Retina (tissue), 1 donor: Measurements from ENCODE around the gene PDZD4.

Experiments
- DNase-seq: peaks from one replicate; pipeline ENCODE4 v3.0.0-alpha.2; 2016

The PDZD4 gene

GRCh38 chrX:153782313-153782712 lies 48.0 kb downstream of the PDZD4 start:
- DNase-seq = no peak

- no peak for DNase-seq
Observed at GRCh38 chrX:153781428-153782047, 48.8 kb downstream of the PDZD4 start.

- DNase-seq = no peak
Observed at GRCh38 chrX:153780678-153781427, 49.5 kb downstream of the PDZD4 start, which contains the start of gene SRPK3. Gene SRPK3, plus strand, starts transcription at chrX:153781041. Its CDS starts 46 bp downstream, at chrX:153781087.

DNA sequence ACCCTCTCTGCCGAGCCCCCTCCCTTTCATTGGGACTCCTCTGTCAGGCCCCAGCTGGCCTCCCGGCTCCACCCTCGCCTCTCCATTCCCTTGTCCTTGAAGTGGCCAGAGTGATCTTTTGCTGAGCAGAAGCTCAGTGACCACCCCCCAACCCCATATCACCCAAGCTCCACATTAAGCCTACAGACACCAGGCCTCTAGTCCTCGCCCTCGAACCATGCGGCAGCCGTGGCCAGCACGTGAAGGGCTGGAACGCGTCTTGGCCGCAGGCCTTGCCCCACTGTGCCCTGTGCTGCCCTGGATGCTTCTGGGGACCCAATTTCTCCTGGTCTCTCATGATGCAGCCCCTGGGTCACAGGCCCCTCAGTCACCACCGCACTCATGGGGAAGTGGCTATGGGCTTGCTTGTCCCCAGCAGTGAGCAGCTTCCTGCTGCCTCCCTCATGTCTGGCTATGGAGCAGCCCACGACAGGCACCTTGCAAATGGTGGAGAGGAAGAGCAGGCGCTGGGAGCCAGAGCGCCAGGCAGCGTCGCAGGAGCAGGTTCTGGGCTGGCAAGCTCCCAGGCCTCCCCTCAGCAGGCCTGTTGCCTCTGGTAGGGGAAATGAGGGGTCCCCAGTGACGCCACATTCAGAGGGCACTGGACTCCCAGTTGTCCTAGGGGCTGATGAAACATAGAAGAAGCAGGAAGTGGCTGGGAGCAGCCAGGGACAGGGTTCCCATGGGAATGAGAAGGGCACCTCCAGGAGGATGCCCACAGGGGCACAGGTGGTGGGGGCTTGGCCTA lies 50.3 kb downstream of the PDZD4 start:
- no peak for DNase-seq

DNA sequence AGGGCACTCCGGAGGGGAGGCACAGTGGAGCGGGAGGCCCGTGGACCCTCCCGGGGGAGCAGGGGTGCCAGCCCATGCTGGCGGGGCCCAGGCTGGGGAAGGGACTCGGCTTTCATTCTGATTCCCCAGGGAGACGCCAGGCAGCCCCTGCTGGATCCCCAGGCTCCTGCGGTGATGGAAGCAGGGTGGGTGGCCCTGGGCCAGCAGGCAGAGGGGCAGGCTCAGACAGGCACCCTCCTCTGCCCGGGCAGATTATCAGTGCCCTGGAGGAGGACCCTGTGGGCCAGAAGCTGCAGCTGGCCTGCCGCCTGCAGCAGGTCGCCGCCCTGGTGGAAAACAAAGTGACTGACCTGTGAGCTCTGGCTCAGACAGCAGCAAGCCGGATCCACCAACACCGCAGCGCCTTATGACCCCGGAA lies 51.7 kb downstream of the PDZD4 start:
- DNase-seq = no peak

- DNase-seq = no peak
Observed at GRCh38 chrX:153778181-153778580, 52.2 kb downstream of the PDZD4 start.

- no peak for DNase-seq
Observed at GRCh38 chrX:153777261-153778090, 52.9 kb downstream of the PDZD4 start.

DNA sequence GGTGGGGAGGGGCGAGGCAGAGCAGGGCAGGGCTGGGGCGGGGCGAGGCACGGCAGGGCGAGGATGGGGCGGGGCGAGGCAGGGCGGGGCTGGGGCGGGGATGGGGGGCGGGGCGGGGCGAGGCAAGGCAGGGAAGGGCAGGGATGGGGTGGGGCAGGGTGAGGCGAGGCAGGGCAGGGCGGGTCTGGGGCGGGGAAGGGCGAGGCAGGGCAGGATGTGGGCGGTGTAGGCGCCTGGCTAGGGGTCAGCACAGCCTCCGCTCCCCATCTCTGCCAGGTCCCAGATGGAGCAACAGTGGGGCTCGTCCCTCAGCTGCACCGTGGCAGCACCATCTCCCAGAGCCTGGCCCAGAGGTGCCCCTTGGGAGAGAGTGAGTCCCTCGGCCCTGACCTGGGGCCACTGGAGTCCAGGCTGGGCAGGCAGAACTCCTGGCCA lies 53.7 kb downstream of the PDZD4 start:
- DNase-seq = no peak

GRCh38 chrX:153776120-153776599 lies 54.2 kb downstream of the PDZD4 start:
- no peak for DNase-seq

- DNase-seq = no peak
Observed at GRCh38 chrX:153775293-153776119, 54.8 kb downstream of the PDZD4 start.

GRCh38 chrX:153774576-153775292 lies 55.6 kb downstream of the PDZD4 start:
- no peak for DNase-seq

- DNase-seq = no peak
Observed at GRCh38 chrX:153773741-153774575, 56.4 kb downstream of the PDZD4 start.

DNA sequence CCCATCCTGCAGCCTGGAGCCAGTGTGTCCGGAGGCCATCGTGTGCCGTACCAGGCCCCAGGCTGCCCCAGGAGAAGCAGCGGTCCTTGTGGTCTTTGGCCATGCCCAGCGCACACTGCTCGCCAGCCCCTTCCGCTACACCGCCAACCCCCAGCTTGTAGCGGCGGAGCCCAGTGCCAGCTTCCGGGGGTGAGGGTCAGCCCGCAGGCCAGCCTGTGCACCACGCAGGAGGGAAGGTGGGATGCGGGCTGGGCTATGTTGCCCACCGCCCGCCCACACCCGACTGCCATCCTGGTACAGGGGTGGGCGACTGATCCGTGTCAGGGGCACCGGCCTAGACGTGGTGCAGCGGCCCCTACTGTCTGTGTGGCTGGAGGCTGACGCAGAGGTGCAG lies 57.1 kb downstream of the PDZD4 start:
- DNase-seq = no peak

- DNase-seq = no peak
Observed at GRCh38 chrX:153772316-153773217, 57.8 kb downstream of the PDZD4 start.

DNA sequence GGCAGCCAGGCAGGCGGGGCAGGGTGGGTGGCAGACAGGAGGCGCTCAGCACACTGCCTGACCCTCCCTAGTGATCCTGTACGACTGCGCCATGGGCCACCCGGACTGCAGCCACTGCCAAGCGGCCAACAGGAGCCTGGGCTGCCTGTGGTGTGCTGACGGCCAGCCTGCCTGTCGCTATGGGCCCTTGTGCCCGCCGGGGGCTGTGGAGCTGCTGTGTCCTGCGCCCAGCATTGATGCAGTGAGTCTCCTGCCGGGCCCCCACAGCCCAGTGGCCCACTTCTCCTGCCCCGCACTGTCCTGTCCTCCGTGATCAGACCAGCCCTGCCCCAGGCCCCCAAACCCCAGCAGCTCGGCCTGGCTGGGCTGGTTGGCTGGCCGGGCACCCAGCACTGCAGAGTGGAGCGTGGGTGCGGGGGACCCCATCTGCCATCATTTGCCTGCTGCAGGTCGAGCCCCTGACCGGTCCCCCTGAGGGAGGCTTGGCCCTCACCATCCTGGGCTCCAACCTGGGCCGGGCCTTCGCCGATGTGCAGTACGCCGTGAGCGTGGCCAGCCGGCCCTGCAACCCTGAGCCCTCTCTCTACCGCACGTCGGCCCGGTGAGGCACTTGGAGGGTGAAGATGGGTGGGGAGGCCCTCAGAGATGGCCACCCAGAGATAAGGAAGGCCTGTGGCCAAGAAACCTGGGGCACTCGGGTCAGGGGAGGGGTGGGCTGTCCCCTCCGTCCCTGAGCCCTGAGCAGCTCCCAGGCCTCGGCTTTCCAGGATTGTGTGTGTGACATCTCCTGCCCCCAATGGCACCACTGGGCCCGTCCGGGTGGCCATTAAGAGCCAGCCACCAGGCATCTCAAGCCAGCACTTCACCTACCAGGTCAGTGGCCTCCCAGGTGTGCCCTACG lies 58.7 kb downstream of the PDZD4 start:
- DNase-seq = no peak

DNA sequence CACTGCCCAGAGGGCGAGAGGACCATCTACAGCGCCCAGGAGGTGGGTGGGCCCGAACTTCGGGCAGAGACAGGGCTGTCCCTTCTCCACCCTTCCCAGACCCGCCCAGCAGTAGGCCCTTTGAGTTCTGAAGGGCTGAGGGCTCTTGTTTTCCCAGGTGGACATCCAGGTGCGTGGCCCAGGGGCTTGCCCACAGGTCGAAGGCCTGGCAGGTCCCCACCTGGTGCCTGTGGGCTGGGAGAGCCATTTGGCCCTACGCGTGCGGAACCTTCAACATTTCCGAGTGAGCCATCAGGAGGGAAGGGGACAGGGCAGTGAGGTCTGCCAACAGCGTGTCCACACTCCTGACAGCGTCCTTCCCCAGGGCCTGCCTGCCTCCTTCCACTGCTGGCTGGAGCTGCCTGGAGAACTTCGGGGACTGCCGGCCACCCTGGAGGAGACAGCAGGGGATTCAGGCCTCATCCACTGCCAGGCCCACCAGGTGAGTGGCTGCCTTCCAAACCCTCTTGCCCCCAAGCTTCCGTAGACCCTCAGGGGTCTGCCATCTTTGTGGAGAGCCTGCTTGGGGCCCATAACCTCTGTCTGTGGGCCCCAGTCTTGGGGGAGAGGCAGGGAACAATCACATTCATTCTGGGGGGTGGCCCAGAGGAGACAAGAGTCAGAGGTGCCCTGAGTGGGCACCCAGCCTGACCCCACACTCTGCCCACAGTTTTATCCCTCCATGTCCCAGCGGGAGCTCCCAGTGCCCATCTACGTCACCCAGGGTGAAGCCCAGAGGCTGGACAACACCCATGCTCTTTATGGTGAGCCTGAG lies 59.5 kb downstream of the PDZD4 start:
- no peak for DNase-seq
